Type B pancreatic cell (in vitro differentiated cells): Measurements from ENCODE around the gene SNX32. TPM values are rescaled to one million over a fixed set of nuclear protein-coding genes. Genes with fewer than 3 reads are reported as not detected.

Experiments used
- DNase-seq: peaks from one replicate; pipeline ENCODE4 v3.0.0; 2021; ENCODE audit warnings: mixed read lengths; ENCODE audit not compliant: unreplicated experiment; ENCODE audit errors: extremely low spot score
- H3K27ac Mint-ChIP-seq: 2 replicates; pipeline ENCODE4 v1.8.0; 2021; ENCODE audit warnings: mild to moderate bottlenecking, mixed read lengths
- H3K27me3 Mint-ChIP-seq: 2 replicates; pipeline ENCODE4 v1.8.0; 2021; ENCODE audit warnings: mixed read lengths
- H3K36me3 Mint-ChIP-seq: 2 replicates; pipeline ENCODE4 v1.8.0; 2021; ENCODE audit warnings: mixed read lengths
- H3K4me1 Mint-ChIP-seq: one replicate; pipeline ENCODE4 v1.8.0; 2021; ENCODE audit warnings: mixed read lengths; ENCODE audit not compliant: unreplicated experiment
- H3K4me3 Mint-ChIP-seq: 2 replicates; pipeline ENCODE4 v1.8.0; 2021; ENCODE audit warnings: mild to moderate bottlenecking, mixed read lengths
- H3K9me3 Mint-ChIP-seq: 2 replicates; pipeline ENCODE4 v1.8.0; 2021; ENCODE audit warnings: mixed read lengths
- CTCF ChIP-seq: fragments of 200-600 bp; sonication (generic); conservative IDR thresholded peaks from 2 replicates; pipeline ENCODE4 v1.5.0; 2021; ENCODE audit warnings: antibody characterized with exemption, mild to moderate bottlenecking
- total RNA-seq: library from RNA; stranded (reverse); gene quantifications from 2 replicates; pipeline ENCODE4 v1.2.1, GENCODE V29; 2021; ENCODE audit warnings: low replicate concordance

The SNX32 gene
- total RNA-seq, 1 donor from 2014 or later: 4.2 TPM

DNA sequence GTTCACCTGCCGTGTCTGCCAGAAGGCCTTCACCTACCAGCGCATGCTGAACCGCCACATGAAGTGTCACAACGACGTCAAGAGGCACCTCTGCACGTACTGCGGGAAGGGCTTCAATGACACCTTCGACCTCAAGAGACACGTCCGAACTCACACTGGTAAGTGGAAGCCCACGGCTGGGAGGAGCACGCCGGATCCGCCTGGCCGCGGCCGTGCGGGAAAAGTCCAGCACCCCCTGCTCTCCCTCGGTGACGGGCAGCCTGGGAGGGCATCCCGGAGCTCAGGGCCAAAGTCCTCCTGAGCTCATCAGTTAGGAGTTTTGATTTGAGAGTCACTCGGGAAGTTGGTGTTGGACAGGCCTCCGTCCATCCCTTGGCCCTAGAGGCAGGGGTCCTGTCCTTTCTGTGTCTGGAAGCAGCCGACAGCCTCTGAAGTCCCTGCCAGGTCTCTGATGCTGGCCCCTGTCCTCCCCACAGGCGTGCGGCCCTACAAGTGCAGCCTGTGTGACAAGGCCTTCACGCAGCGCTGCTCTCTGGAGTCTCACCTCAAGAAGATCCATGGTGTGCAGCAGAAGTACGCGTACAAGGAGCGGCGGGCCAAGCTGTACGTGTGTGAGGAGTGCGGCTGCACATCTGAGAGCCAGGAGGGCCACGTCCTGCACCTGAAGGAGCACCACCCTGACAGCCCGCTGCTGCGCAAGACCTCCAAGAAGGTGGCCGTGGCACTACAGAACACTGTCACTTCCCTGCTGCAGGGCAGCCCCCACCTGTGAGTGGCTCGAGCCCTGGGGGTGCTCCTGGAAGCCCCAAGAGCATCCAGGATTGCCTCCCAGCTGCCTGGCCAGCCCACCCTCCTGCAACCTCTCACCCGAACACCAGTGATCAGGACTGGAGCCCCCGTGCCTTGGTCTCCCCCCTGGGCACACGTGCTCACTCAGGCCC is 38.9 kb upstream of the SNX32 start:
- no peak for DNase-seq
- Mint-ChIP-seq H3K27ac (no peak overlapping the region), H3K27me3 (peaks cover 14% of the 10 kb centered on the region), H3K4me1 (peaks cover 16% of the 10 kb centered on the region), H3K36me3 (no peaks in the 10 kb centered on the region), H3K9me3 (no peaks in the 10 kb centered on the region), H3K4me3 (no peak overlapping the region)
- TF ChIP-seq CTCF: no peak

DNA sequence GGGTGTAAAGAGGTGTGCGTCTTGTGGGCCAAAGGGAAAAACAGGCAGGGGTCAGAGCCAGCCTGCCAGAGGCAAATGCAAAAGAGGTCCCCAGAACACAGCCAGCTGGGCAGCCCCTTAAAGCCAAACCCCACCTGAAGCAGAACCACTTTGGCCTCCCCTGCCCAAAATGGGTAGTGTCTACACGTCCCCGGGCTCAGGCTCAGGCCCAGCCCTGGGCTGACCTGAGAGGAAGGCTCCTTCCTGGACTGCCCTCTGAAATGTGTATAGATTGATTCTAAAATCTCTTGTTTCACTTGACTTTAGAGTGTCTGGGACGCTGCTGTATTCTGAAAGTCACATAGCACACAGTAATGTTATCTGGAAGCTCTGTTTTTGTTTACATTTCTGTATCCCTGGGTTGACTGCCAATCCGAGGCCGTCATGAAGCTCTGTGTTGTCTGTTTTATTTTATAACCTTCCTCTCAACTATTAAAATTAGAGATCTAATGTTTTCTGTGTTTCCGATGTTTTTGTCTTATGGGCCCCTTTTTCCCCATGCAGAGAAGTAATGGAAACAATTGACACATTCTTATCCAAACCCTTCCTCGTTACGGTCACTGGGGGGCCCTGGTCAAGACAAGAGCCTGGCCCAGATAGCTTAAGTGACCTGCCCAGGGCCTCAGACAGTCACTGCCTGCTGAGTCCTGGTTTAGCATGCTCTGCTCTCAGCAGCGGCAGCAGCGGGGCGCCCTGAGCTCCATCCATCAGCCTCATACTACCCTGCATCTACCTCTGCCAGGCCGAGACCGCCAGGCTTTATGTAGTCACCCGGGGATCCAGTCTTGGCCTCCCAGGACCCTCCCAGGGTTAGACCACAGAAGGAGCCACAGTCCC is 36.8 kb upstream of the SNX32 start:
- H3K4me3 Mint-ChIP-seq: no peak overlapping the region
- H3K36me3 Mint-ChIP-seq: no peaks in the 10 kb centered on the region
- peak overlapping the region; percentile 22 for H3K27ac Mint-ChIP-seq
- peaks cover 10% of the 10 kb centered on the region for H3K4me1 Mint-ChIP-seq
- no peak for TF ChIP-seq CTCF
- peaks cover 4% of the 10 kb centered on the region for H3K27me3 Mint-ChIP-seq
- H3K9me3 Mint-ChIP-seq: no peaks in the 10 kb centered on the region
- DNase-seq: no peak

DNA sequence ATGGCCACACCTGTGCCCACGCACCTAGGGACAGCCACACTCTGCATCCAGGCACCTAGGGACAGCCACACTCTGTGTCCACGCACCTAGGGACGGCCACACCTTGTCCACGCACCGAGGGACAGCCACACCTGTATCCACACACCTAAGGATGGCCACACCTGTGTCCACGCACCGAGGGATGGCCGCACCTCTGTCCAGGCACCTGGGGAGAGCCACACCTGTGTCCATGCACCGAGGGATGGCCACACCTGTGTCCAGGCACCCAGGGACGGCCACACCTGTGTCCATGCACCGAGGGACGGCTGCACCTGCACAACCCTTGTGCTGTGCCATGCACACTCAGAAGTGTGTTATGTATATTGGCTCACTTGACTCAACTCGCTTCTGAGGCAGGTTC is 36.1 kb upstream of the SNX32 start:
- Mint-ChIP-seq H3K27ac (no peak overlapping the region), H3K4me1 (peaks cover 9% of the 10 kb centered on the region), H3K27me3 (peaks cover 2% of the 10 kb centered on the region), H3K36me3 (no peaks in the 10 kb centered on the region), H3K9me3 (no peaks in the 10 kb centered on the region), H3K4me3 (no peak overlapping the region)
- TF ChIP-seq CTCF: no peak
- DNase-seq: no peak

- no peak for TF ChIP-seq CTCF
- Mint-ChIP-seq H3K4me1 (peaks cover 5% of the 10 kb centered on the region), H3K36me3 (no peaks in the 10 kb centered on the region), H3K4me3 (no peak overlapping the region), H3K27ac (peak overlapping the region; percentile 4), H3K27me3 (peaks cover 11% of the 10 kb centered on the region), H3K9me3 (no peaks in the 10 kb centered on the region)
- DNase-seq: no peak
Observed at GRCh38 chr11:65798882-65799281, 34.9 kb upstream of the SNX32 start.

GRCh38 chr11:65801153-65801987 is 32.4 kb upstream of the SNX32 start:
- Mint-ChIP-seq H3K36me3 (no peaks in the 10 kb centered on the region), H3K27me3 (peaks cover 16% of the 10 kb centered on the region), H3K4me1 (peaks cover 5% of the 10 kb centered on the region), H3K9me3 (no peaks in the 10 kb centered on the region), H3K27ac (no peak overlapping the region), H3K4me3 (no peak overlapping the region)
- TF ChIP-seq CTCF: no peak
- DNase-seq: no peak
